ENCODE results near the gene SDHA.

The SDHA gene

GRCh38 chr5:185095-186070 lies 32.7 kb upstream of the SDHA start:
- no peak for DNase-seq (ENCODE audit: extremely low read depth, low read depth)
- TF ChIP-seq CTCF (IDR thresholded peaks at IDR 0.05; ENCODE audit: low read depth, low read length, missing control alignments), result no peak
- no peak overlapping the region for H3K4me3 ChIP-seq (replicated peaks; ENCODE audit: low read depth, low read length)

- no peak overlapping the region for H3K4me3 ChIP-seq (replicated peaks; ENCODE audit: low read depth, low read length)
- TF ChIP-seq CTCF (IDR thresholded peaks at IDR 0.05; ENCODE audit: low read depth, low read length, missing control alignments), result no peak
- no peak for DNase-seq (ENCODE audit: extremely low read depth, low read depth)
These were observed 31.8 kb upstream of the SDHA start for GRCh38 chr5:186091-187041.

GRCh38 chr5:187042-187431 lies 31.1 kb upstream of the SDHA start:
- DNase-seq (ENCODE audit: extremely low read depth, low read depth), result no peak
- no peak for TF ChIP-seq CTCF (IDR thresholded peaks at IDR 0.05; ENCODE audit: low read depth, low read length, missing control alignments)
- no peak overlapping the region for H3K4me3 ChIP-seq (replicated peaks; ENCODE audit: low read depth, low read length)

- no peak for DNase-seq (ENCODE audit: extremely low read depth, low read depth)
- no peak overlapping the region for H3K4me3 ChIP-seq (replicated peaks; ENCODE audit: low read depth, low read length)
- TF ChIP-seq CTCF (IDR thresholded peaks at IDR 0.05; ENCODE audit: low read depth, low read length, missing control alignments), result no peak
These were observed 30.3 kb upstream of the SDHA start for GRCh38 chr5:187617-188451.

GRCh38 chr5:188488-189481 lies 29.3 kb upstream of the SDHA start:
- no peak overlapping the region for H3K4me3 ChIP-seq (replicated peaks; ENCODE audit: low read depth, low read length)
- TF ChIP-seq CTCF (IDR thresholded peaks at IDR 0.05; ENCODE audit: low read depth, low read length, missing control alignments), result peak; percentile 90
- peak; percentile 79 for DNase-seq (ENCODE audit: extremely low read depth, low read depth)
